PC-9 (cell line): Measurements from ENCODE around the gene BRF1.

Experiments
- CTCF ChIP-seq: fragments of 200-600 bp; sonication (generic); conservative IDR thresholded peaks from 2 replicates; pipeline ENCODE4 v1.6.1; 2017; ENCODE audit warnings: mixed run types, antibody characterized with exemption, mild to moderate bottlenecking, moderate library complexity
- EZH2 ChIP-seq: fragments of 200-600 bp; sonication (generic); IDR thresholded peaks from 2 replicates; pipeline ENCODE4 v1.8.0; 2017; ENCODE audit warnings: antibody characterized with exemption, low read depth

- TF ChIP-seq CTCF = no peak
- TF ChIP-seq EZH2 = no peak
Observed at GRCh38 chr14:105304565-105304964, 3.8 kb upstream of the BRF1 start.
